ENCODE data around the gene SYNJ1.
"Not testable (repeated sequence)": the region's sequence is repeated elsewhere in the genome, so short reads cannot be mapped to it uniquely, and the experiment has no call there.

The SYNJ1 gene

GRCh38 chr21:32727687-32728455 lies at the start of gene SYNJ1:
Gene SYNJ1 (minus strand): TSS chr21:32728013. CDS start chr21:32726895, 1,118 bp downstream.
- DNase-seq: peak; percentile 94

- no peak for DNase-seq
These were observed 49.5 kb upstream of the SYNJ1 start for GRCh38 chr21:32777269-32777668.

- no peak for DNase-seq
These were observed 48.9 kb upstream of the SYNJ1 start for GRCh38 chr21:32776743-32777142.

GRCh38 chr21:32773048-32773344 lies 45.2 kb upstream of the SYNJ1 start:
- DNase-seq: not testable (repeated sequence)

GRCh38 chr21:32772281-32773047 lies 44.7 kb upstream of the SYNJ1 start:
- peak; percentile 20 for DNase-seq

GRCh38 chr21:32770871-32771523 lies 43.2 kb upstream of the SYNJ1 start:
- peak; percentile 54 for DNase-seq

- DNase-seq: no peak
These were observed 40.7 kb upstream of the SYNJ1 start for GRCh38 chr21:32768530-32768929.

GRCh38 chr21:32765058-32765457 lies 37.2 kb upstream of the SYNJ1 start:
- no peak for DNase-seq

- DNase-seq: no peak
These were observed 36.4 kb upstream of the SYNJ1 start for GRCh38 chr21:32764186-32764585.

GRCh38 chr21:32757804-32758203 lies 30.0 kb upstream of the SYNJ1 start:
- DNase-seq: no peak

GRCh38 chr21:32756096-32756495 lies 28.3 kb upstream of the SYNJ1 start:
- no peak for DNase-seq

- DNase-seq: no peak
These were observed 26.2 kb upstream of the SYNJ1 start for GRCh38 chr21:32753818-32754585.

GRCh38 chr21:32750405-32750804 lies 22.6 kb upstream of the SYNJ1 start:
- DNase-seq: no peak

- DNase-seq: no peak
These were observed 21.8 kb upstream of the SYNJ1 start for GRCh38 chr21:32749662-32750061.

- no peak for DNase-seq
These were observed 20.7 kb upstream of the SYNJ1 start for GRCh38 chr21:32748529-32748928.

GRCh38 chr21:32747396-32747795 lies 19.6 kb upstream of the SYNJ1 start:
- DNase-seq: no peak

GRCh38 chr21:32746711-32747110 lies 18.9 kb upstream of the SYNJ1 start:
- DNase-seq: not testable (repeated sequence)

- DNase-seq: no peak
These were observed 14.6 kb upstream of the SYNJ1 start for GRCh38 chr21:32742396-32742795.

GRCh38 chr21:32741336-32741735 lies 13.5 kb upstream of the SYNJ1 start:
- DNase-seq: no peak

- DNase-seq: no peak
These were observed 12.1 kb upstream of the SYNJ1 start for GRCh38 chr21:32739946-32740345.

GRCh38 chr21:32736083-32736482 lies 8.3 kb upstream of the SYNJ1 start:
- DNase-seq: not testable (repeated sequence)

- no peak for DNase-seq
These were observed 7.7 kb upstream of the SYNJ1 start for GRCh38 chr21:32735524-32735923.

- no peak for DNase-seq
These were observed 6.3 kb upstream of the SYNJ1 start for GRCh38 chr21:32733990-32734613.
